SH-SY5Y (cell line): ENCODE results near the gene KCNK10.

Experiments
- GATA2 ChIP-seq: IDR thresholded peaks from 2 replicates; pipeline ENCODE4 v1.6.1; 2011; ENCODE audit warnings: mild to moderate bottlenecking, low read depth, low read length
- GATA3 ChIP-seq: IDR thresholded peaks from 2 replicates; pipeline ENCODE4 v1.6.1; 2011; ENCODE audit warnings: low read depth, mild to moderate bottlenecking, low read length, moderate library complexity

- TF ChIP-seq GATA2: no peak
- no peak for TF ChIP-seq GATA3
Observed at GRCh38 chr14:88310021-88310420, 13.0 kb downstream of the KCNK10 start.
